Skeletal muscle cell (primary cell): ENCODE data around the gene CDC42SE1.

Source experiments
- DNase-seq: peaks from one replicate; pipeline ENCODE4 v3.0.0-alpha.2; 2010; ENCODE audit warnings: low read depth
- H3K4me3 ChIP-seq: 2 replicates; pipeline ENCODE4 v1.5.1; 2011; ENCODE audit warnings: low read depth, mild to moderate bottlenecking, control low read depth, low read length, moderate library complexity

The CDC42SE1 gene

DNA sequence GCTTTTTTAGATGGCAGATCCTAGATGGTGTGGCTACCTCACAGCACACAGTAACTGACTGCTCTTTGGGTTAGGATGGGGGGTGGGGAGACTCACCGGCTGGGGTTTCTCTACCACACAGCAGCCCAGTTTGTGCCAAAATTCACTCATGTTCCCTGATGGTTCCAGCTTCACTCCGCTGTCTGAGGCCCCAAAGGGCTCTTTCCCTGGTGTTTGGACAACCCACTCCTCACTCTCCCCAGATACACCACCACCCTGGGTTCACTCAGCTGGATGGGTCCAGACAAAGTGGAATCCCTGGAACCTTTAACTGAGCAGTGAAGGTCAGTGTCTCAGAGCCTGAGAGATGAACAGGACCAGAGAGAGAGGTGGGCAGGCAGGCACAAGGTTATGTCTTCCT is 3.8 kb downstream of the CDC42SE1 start:
- no peak for DNase-seq
- H3K4me3 ChIP-seq = no peak overlapping the region

DNA sequence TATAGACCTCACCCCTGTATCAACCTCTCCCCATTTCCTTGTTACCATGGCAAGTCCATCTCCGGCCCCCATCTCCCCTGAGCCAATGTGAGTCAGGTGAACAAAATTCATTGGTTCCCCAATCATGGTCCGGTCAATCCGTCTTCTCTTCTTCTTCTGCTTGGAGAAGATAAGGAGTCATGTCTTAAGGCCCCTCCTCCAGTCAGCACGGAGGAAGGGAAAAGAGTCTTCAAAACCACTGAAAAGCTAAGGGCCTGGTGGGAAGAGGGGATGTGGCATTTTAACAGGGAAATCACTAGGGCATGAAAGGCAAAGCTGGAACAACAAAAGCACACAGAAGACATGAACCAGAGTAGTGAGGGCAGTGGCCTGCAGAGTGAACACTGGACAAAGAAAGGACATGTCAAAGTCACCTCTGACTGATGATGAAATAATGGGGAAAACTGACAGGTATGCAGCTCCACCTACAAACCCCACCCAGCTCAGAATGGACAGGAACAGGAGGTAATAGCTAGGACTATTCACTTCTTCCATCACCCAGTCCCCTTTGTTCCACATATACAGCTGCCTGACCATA is 4.4 kb downstream of the CDC42SE1 start:
- H3K4me3 ChIP-seq = no peak overlapping the region
- no peak for DNase-seq

DNA sequence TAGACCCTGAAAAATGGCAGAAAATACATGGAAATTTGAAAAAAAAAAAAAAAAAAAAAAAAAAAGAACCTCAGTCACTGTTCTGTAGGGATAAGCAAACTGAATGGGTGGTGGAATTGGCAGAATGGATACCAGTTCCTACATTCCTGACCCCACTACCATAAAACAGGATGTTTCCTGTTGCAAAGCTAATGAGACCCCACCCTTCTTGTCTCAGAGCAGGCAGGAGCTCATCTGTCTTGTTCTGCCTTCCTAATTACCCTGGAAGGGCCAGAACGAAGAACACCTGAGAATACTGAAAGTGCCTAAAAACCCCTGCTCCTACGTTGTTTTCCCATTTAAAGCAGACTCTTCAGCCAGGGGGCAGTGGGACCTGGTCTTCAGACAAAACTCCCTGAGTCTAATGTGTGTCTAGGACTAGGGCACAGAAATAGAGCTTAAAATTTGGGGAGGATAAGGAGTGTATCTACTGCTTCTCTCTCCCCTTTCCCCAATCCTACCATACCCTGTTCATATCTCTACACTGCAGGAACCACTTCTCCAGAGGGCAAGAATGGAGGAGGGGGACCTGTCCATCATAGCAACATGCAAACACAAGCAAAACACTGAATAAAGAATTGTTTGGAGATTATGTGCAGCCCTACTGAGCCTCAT is 7.9 kb downstream of the CDC42SE1 start:
- no peak overlapping the region for H3K4me3 ChIP-seq
- no peak for DNase-seq

DNA sequence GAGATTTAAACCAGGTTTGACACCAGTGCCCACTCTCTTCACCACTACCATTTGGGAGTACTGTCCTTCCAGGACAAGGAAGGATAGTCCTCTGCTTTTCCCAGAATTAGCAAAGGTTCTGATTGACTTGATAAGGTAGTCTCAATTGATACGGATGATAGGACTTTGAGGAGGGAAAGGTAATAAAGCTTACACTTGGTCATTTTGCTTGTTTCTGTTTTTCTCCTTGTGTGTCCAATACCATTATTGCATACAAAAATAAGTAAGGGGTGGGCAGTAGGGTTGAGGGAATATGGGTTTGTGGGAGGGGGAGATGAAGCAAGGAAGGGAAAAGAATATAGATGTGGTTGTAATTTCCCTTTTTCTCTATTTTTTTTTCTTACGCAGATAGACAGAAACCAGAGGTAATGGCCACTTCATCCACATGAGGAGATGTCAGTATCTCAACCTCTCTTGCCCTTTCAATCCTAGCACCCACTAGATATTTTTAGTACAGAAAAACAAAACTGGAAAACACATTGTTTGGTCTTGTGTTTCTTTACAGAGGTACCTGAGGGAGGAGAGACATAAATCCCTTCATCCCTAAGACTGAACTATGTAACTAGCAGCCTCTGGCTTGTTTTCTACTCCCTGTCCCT is 9.3 kb downstream of the CDC42SE1 start:
- no peak for DNase-seq
- no peak overlapping the region for H3K4me3 ChIP-seq

DNA sequence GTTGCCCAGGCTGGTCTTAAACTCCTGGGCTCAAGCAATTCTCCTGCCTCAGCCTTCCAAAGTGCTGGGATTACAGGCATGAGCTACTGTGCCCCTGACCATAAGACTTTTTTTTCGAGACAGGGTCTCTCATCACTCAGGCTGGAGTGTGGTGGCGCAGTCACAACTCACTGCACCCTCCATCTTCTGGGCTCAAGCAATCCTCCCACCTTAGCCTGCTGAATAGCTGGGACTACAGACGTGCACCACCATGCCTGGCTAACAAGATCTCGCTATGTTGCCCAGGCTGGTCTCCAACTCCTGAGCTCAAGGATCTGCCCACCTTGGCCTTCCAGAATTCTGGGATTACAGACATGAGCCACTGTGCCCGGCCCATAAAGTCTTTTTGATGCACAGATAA is 10.0 kb downstream of the CDC42SE1 start:
- no peak overlapping the region for H3K4me3 ChIP-seq
- no peak for DNase-seq

DNA sequence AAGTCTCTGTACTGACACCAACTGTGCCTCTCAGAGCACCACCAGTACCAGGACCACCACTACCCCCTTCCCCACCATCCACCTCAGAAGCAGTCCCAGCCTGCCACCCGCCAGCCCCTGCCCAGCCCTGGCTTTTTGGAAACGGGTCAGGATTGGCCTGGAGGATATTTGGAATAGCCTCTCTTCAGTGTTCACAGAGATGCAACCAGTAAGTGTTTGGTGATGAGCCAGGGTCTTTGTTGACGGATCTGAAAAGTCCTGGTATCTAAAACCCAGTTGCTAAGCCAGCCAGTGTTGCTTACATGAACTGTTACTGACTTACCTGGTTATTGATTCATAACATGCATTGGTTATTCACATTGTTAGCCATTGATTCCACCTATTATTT is 10.8 kb downstream of the CDC42SE1 start:
- DNase-seq = no peak
- H3K4me3 ChIP-seq = peak overlapping the region; percentile 74

DNA sequence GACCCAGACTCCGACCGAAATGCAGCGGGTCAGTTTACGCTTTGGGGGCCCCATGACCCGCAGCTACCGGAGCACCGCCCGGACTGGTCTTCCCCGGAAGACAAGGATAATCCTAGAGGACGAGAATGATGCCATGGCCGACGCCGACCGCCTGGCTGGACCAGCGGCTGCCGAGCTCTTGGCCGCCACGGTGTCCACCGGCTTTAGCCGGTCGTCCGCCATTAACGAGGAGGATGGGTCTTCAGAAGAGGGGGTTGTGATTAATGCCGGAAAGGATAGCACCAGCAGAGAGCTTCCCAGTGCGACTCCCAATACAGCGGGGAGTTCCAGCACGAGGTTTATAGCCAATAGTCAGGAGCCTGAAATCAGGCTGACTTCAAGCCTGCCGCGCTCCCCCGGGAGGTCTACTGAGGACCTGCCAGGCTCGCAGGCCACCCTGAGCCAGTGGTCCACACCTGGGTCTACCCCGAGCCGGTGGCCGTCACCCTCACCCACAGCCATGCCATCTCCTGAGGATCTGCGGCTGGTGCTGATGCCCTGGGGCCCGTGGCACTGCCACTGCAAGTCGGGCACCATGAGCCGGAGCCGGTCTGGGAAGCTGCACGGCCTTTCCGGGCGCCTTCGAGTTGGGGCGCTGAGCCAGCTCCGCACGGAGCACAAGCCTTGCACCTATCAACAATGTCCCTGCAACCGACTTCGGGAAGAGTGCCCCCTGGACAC is 11.3 kb downstream of the CDC42SE1 start:
- no peak for DNase-seq
- H3K4me3 ChIP-seq = peak overlapping the region; percentile 74

DNA sequence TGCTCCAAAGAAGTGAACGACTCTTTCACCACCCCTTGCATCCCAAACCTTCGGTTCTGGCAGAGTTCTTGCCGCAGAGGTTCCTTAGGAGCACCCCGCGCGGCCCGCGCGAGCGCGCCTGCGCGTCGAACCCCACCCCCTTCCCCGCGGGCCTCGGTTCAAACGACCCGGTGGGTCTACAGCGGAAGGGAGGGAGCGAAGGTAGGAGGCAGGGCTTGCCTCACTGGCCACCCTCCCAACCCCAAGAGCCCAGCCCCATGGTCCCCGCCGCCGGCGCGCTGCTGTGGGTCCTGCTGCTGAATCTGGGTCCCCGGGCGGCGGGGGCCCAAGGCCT is 11.9 kb downstream of the CDC42SE1 start, which contains the start of gene C1orf56:
C1orf56 (plus strand) TSS at position 161 of the 334 bp plus-strand sequence; CDS start at position 258, 97 bp downstream.
- DNase-seq = no peak
- H3K4me3 ChIP-seq = peak within 1 kb of the TSS; percentile 74

DNA sequence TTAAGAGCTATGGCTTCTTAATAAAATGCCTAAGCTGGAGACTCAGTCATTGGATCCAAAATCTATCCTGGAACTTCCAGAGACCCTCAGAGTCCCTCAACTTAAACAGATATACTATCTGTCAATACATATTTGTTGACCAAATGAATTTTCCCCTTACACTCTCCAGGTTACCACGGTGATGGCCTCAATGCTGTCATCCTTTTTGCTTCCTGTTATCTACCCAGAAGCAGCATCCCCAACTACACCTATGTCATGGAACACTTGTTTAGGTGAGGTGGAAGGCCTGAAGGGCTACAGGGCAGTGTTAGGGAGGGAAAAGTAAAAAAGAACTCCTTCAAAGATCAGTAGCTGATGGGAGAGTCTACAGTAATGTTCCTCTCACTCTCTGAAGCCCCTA is 16.3 kb downstream of the CDC42SE1 start:
- H3K4me3 ChIP-seq = no peak overlapping the region
- DNase-seq = no peak

DNA sequence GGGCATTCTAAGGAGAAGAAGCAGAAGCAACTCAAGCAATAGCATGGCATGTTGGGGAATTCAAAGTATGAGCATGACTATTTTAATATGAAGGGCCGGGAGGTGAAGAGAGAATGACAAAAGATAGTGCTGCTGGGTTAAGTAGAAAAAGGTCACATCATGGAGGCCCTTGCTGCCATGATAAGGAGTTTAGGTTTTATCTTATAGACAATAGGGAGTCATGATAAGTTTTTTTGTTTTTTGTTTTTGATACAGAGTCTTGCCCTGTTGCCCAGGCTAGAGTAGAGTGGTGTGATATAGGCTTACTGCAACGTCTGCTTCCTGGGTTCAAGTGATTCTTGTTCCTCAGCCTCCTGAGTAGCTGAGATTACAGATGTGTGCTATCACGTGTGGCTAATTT is 19.9 kb downstream of the CDC42SE1 start:
- H3K4me3 ChIP-seq = no peak overlapping the region
- DNase-seq = no peak

DNA sequence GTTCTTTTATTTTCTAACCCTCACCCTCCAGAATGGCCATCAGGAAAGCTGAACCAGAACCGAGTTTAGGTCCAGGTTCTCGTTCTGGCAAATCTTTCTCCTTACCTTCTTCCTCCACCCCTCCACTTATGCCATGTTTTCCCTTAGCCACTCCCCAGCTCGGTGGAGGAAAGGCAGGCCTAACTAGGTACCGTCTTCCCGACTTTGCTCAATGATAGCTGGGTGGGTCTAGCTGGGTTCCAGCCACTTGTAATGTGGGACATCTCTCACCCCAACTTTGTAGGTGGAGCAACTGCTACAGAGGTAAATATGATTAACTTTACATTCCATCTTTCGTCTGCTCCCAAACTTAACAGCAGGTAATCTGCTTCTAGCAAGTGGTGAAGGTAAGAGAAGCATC is 22.4 kb downstream of the CDC42SE1 start:
- H3K4me3 ChIP-seq = no peak overlapping the region
- DNase-seq = no peak

DNA sequence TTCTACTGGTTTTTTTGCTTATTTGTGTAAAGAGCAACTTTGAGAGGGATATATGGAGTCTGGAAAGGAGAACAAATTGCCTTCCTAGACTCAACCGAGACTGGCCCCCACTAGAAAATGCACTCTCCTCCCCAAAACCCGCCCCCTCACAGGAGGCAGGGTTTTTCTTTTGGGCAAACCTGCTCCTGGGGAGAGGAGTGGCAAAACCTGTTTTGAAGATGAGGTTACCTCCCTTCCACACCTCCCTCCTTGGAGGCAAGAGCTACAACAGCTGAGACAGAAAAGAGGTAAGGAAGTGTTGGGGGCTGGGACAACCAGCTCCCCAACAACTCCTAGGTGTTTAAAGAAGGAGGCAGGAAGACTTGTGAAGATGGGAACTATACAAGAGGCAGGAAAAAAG is 23.1 kb downstream of the CDC42SE1 start, which contains the start of gene BNIPL:
BNIPL (plus strand) TSS at position 231 of the 400 bp plus-strand sequence; CDS start at position 371, 140 bp downstream.
- no peak within 1 kb of the TSS for H3K4me3 ChIP-seq
- DNase-seq = no peak

DNA sequence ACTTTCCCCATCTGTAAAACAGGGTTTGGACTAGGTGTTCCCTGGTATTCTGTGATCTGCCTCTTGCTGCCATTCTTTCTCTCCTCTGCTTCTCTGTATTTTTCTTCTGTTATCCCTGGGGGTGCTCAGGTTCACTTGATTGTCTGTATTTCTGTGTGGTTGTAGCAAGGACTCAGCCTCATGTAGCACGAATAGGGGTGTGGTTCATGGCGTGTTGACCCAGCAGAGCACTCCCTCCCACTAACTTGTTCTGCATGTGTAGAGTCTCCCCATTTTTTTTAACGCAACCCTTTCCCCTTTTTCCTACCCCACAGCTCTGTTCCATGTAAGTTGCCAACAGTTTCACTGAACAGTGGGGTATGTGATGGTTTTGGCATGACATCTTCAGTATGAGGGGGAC is 24.3 kb downstream of the CDC42SE1 start:
- no peak for DNase-seq
- no peak overlapping the region for H3K4me3 ChIP-seq

DNA sequence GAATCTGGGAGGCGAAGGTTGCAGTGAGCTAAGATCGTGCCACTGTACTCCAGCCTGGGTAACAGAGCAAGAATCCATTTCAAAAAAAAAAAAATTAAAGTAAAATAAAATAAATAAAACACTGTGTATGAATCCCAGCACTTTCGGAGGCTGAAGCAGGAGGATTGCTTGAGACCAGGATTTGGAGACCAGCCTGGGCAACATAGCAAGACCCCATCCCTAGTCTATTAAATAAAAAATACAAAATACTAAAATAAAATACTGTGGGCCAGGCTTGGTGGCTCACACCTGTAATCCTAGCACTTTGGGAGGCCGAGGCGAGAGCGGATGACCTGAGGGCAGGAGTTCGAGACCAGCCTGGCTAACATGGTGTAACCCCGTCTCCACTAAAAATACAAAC is 27.3 kb downstream of the CDC42SE1 start:
- DNase-seq = no peak

DNA sequence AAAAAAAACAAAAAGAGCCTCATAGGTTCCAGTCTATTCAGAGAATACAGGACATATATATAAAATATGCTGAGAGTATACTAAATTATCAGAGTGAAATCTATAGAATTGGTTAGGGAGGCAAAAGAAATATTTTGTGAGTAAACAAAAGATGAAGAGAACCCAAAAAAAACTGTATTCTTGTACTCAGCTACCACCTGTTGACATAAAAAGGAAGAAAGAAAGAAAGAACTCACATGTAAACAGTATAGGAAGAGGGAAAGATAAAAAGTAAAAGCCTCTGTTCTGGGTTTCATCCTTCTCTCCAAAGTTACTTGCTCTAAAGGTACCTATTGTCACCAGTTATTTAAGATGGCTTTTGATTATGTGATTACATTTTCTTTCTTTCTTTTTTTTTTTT is 33.0 kb downstream of the CDC42SE1 start:
- no peak for DNase-seq
- no peak overlapping the region for H3K4me3 ChIP-seq

More for the DNA sequence above, 27.3 kb downstream of the CDC42SE1 start:
- H3K4me3 ChIP-seq = no peak overlapping the region

DNA sequence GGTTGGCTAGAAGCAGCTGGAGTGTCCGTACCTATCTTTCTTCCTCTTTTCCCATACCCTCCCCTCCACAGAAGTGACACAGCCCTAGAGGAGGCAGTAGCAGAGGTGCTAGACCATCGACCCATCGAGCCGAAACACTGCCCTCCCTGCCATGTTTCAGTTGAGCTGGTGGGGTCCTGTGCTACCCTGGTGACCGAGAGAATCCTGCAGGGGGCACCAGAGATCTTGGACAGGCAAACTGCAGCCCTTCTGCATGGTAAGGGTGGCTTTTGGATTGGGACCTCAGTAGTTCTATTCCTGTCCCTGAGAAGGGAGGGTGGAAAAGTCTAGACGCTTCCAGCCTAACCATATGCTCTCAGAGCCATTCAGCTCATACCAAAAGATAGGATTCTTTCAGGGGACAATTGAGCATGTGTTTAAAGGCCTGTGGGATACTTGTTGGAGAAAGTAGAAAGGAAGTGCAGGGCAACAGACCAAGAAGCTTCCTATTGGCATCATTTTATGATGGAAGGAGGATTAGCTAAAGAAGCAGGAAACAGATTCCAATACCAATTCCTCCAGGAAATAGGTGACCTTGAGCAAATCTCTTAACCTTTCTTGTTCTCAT is 34.8 kb downstream of the CDC42SE1 start:
- no peak overlapping the region for H3K4me3 ChIP-seq
- no peak for DNase-seq

DNA sequence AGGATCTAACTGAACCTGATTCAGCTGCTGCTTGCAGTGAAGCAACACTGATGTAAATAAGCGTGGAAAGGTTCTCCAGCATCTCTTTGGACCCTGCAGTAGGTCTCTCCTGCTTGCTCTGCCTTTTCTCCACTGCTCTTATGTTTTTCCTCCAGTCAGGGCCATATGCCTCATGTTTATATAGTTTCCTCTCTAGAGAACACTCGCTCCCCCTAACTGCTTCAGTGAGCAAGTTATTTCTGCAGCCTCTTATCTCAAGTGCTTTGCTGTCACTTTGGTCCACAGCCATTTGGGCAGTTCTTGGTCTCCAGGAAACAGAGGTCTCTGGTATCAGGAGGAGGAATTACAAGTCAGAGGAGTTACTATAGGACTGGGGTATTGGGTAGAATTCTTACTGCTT is 45.9 kb downstream of the CDC42SE1 start:
- DNase-seq = no peak
- H3K4me3 ChIP-seq = no peak overlapping the region

DNA sequence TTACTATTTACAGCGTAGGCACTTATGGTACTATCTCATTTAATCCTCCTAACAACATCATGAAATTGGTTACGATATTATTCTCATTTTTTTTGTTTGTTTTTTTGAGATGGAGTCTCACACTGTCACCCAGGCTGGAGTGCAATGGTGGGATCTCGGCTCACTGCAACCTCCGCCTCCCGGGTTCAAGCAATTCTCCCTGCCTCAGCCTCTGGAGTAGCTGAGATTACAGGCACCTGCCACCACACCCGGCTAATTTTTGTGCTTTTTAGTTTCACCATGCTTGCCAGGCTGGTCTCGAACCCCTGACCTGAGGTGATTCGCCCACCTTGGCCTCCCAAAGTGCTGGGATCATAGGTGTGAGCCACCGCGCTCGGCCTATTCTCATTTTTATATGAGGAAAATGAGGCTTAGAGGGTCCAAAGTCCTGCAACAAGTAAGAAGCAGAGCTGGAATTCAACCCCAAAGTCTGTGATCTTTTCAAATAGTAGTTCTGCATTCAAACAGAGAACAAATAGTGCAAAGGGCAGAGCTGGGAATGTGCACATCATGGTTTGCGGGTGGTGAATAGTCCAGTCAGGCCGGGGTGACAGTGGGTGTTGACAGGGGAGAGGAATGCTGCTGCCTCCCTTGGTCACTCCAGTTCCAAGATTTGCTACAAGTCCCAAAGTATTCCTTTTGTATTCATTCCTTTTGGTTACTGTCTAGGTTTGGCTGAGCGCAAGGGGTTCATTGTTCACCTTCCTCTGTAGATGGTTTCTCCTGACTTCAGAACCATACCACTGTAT is 46.5 kb downstream of the CDC42SE1 start:
- DNase-seq = no peak

DNA sequence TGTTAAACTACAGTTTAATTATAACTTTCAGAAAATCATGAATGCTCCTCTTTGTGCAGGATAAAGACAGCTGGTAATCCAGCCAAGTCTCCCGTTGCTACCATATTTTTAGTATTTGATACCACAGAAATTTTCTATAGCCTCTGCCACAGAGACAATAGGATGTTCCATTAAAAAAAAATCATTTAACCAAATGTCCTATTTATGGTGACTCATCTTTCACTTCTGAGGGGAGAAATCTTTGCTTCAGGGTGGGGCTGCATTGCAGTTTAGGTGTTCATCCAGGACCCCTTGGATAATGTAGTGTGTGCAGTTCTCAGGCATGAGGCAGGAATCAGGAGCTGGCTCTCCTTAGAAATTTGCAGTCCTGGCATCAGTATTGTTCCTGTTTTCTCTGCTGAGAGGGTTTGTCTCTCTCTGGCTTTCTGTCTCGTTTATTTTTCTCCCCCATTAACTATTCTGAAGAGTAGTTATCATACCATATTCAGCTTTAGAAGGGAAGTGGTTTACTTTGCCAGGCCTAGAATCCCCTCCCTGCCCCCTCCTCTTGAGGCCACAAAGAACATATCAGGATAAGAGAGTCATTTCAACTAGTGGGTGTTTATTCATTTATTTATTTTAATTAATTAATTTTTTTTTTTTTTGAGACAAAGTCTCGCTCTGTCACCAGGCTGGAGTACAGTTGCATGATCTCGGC is 48.1 kb downstream of the CDC42SE1 start:
- no peak overlapping the region for H3K4me3 ChIP-seq
- DNase-seq = no peak

More for the DNA sequence above, 46.5 kb downstream of the CDC42SE1 start:
- no peak overlapping the region for H3K4me3 ChIP-seq
